Measurements from ENCODE around the gene CABP1.

- TF ChIP-seq POLR2A (IDR thresholded peaks at IDR 0.05) (no peak), CTCF (IDR thresholded peaks at IDR 0.05) (no peak)
These were observed 48.2 kb downstream of the CABP1 start for GRCh38 chr12:120688527-120689071.
